Measurements from ENCODE around the gene PIP4P1.
A peak's percentile ranks its signal among the peaks of the same experiment; 100 is the strongest.
"Not testable (repeated sequence)": the region's sequence is repeated elsewhere in the genome, so short reads cannot be mapped to it uniquely, and the experiment has no call there.

Gene PIP4P1

DNA sequence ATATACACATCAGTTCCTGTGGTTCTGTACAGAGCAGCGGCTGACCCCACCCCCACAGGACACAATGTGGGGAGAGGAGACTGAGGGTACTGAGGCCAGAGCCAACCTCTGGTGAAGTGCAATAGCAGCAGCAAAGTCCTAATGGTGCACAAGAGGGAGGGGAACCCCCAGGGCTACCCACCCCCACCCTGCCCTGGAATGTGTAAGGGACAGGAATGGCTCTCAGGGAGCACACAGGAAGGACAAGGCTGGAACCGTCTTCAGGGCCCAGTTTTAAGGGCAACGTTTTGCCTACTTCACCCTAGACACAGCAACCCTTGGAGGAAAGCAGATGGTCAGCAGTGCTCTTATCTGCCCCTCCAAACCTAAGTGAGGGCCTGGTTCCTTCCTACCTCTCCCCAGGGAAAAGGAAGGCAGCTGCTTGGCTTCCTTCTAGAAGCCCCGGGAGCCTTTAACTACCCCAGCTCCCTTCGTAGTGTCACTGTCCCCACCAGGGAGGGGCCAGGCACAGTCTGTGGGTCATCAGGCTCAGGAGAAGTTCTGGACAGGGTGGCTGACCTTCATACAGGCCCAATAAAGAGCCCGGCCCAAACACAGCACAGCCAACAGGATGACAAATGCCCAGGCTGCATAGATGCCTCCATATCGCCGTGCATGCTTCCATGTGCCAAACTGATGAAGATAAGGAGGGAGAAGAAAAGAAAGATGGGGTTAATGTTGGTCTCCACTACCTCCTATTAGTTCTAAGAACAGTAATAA is 3.0 kb downstream of the PIP4P1 start:
- TF ChIP-seq PAX5 (IDR thresholded peaks at IDR 0.05; ENCODE audit: insufficient read depth, low read length, severe bottlenecking) (no peak), POLR2A (IDR thresholded peaks at IDR 0.05; ENCODE audit: low read depth, low read length) (peak; percentile 47; the same call in 1 of the 2 replicates), POU2F2 (IDR thresholded peaks at IDR 0.05; ENCODE audit: low read depth, low read length) (no peak), SPI1 (IDR thresholded peaks at IDR 0.05; ENCODE audit: low read depth, low read length) (no peak), POLR2AphosphoS5 (IDR thresholded peaks at IDR 0.05; ENCODE audit: low read depth, low read length) (peak; percentile 80), TAF1 (IDR thresholded peaks at IDR 0.05; ENCODE audit: low read depth, low read length) (no peak)
- DNase-seq (ENCODE audit: insufficient read length, low spot score), result no peak
- FAIRE-seq, result no peak

DNA sequence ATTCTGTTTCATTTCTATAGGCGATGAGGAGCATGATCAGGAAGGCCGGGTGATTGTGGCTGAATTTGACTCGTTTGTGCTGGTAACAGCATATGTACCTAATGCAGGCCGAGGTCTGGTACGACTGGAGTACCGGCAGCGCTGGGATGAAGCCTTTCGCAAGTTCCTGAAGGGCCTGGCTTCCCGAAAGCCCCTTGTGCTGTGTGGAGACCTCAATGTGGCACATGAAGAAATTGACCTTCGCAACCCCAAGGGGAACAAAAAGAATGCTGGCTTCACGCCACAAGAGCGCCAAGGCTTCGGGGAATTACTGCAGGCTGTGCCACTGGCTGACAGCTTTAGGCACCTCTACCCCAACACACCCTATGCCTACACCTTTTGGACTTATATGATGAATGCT is 4.3 kb downstream of the PIP4P1 start:
- FAIRE-seq (no peak), DNase-seq (ENCODE audit: insufficient read length, low spot score) (no peak)
- TF ChIP-seq POU2F2 (IDR thresholded peaks at IDR 0.05; ENCODE audit: low read depth, low read length), result 0 out of 2 replicates have a peak, but pooled peaks have one; percentile 15
- TF ChIP-seq PAX5 (IDR thresholded peaks at IDR 0.05; ENCODE audit: insufficient read depth, low read length, severe bottlenecking), result no peak
- TF ChIP-seq POLR2A (IDR thresholded peaks at IDR 0.05; ENCODE audit: low read depth, low read length), result peak; percentile 55
- TF ChIP-seq POLR2AphosphoS5 (IDR thresholded peaks at IDR 0.05; ENCODE audit: low read depth, low read length), result peak; percentile 18; the same call in 1 of the 2 replicates

DNA sequence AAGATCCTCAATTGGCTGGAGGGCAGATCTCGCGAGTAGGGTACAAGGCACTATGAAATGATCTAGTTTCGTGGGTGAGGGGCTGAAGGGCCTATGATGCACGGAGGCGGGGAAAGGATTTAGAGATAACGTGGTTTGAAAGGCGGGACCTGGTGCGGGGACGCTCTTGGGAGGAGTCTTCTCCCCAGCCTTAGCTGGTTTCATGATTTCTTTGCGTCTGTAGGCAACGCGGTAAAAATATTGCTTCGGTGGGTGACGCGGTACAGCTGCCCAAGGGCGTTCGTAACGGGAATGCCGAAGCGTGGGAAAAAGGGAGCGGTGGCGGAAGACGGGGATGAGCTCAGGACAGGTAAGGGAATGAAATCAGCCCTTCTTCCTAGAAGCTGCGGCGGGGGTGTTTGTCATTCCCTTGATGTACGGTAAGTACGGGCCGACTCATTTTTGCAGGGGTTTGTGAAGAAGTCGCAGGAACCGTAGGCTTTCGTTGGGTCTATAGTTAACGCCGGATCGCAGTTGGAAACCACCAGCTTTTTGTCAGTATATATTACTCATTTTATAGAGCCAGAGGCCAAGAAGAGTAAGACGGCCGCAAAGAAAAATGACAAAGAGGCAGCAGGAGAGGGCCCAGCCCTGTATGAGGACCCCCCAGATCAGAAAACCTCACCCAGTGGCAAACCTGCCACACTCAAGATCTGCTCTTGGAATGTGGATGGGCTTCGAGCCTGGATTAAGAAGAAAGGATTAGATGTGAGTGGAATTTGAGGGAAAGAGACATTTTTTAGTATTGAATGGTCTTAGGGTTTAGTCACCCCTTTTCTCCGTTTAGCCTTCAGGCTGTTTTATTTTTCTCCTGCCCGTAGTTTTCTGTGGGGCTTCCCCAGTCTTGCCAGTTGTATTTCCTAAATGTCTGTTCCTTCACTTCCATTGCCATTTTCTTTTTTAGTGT is 5.6 kb downstream of the PIP4P1 start:
- DNase-seq (ENCODE audit: insufficient read length, low spot score) (no peak), FAIRE-seq (no peak)
- no peak; the same call in 1 of the 2 replicates for TF ChIP-seq POU2F2 (IDR thresholded peaks at IDR 0.05; ENCODE audit: low read depth, low read length)
- TF ChIP-seq POLR2AphosphoS5 (IDR thresholded peaks at IDR 0.05; ENCODE audit: low read depth, low read length), result peak; percentile 58

DNA sequence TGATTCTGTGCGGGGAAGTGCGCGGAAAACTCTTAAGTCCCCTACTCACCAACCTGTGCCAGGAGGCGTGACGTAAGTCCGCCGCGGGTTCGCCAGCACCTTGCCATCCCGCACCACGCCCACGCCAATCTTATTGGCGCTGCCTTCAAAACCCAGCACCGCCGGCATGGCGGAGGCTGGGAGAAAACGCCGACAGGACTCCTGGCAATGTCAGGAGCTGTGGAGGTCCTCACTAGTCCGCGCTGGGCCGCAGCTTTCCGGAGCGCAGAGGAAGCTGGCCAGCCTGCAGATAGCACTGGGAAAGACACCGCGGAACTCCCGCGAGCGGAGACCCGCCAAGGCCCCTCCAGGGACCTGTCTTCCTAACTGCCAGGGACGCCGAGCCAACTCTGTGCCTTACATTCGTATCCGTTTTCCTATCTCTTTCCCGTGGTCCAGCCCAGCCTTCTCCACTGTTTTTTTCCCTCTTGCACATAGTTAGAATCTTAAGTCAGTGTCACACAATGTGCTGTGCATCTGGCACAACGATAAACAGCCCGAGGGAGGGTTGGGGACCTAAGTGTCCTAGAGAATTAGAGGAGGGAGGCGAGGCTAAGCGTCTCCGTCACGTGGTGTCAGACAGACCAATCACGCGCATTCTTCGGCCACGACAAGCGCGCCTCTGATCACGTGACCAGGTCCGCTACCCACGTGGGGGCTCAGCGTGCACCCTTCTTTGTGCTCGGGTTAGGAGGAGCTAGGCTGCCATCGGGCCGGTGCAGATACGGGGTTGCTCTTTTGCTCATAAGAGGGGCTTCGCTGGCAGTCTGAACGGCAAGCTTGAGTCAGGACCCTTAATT is 6.5 kb downstream of the PIP4P1 start, which contains the start of the genes APEX1 and OSGEP:
Gene APEX1 (plus strand): TSS at position 711 of the 839 bp plus-strand sequence. CDS start 420 bp downstream, outside the sequence.
Gene OSGEP (minus strand): TSS at position 297 of the 839 bp plus-strand sequence. CDS start 129 bp downstream, at position 168.
- DNase-seq (ENCODE audit: insufficient read length, low spot score), result peak; percentile 85

DNA sequence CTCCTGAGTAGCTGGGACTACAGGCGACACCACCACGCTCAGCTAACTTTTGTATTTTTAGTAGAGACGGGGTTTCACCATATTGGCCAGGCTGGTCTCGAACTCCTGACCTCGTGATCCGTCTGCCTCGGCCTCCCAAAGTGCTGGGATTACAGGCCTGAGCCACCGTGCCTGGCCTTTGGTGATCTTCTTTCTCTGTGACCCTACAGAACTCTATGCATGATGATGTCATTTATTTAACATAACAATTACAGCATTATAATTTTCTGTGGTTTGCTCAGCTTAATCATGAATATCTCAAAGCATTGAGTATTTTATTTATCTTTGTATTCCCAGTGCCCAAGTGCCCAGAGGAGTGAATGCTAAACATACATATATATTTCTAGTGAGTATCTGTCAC is 8.4 kb downstream of the PIP4P1 start:
- not testable (repeated sequence) for FAIRE-seq; DNase-seq (ENCODE audit: insufficient read length, low spot score)

More for the DNA sequence above, 6.5 kb downstream of the PIP4P1 start, which contains the start of the genes APEX1 and OSGEP:
- peak; percentile 91 for TF ChIP-seq POLR2A (IDR thresholded peaks at IDR 0.05; ENCODE audit: low read depth, low read length)
- peak; percentile 19; the same call in 1 of the 2 replicates for TF ChIP-seq SPI1 (IDR thresholded peaks at IDR 0.05; ENCODE audit: low read depth, low read length)
- no peak for TF ChIP-seq PAX5 (IDR thresholded peaks at IDR 0.05; ENCODE audit: insufficient read depth, low read length, severe bottlenecking)
- peak; percentile 89 for TF ChIP-seq POLR2AphosphoS5 (IDR thresholded peaks at IDR 0.05; ENCODE audit: low read depth, low read length)
- TF ChIP-seq TAF1 (IDR thresholded peaks at IDR 0.05; ENCODE audit: low read depth, low read length), result peak; percentile 92
- TF ChIP-seq POU2F2 (IDR thresholded peaks at IDR 0.05; ENCODE audit: low read depth, low read length), result peak; percentile 60
- peak; percentile 99 for FAIRE-seq

DNA sequence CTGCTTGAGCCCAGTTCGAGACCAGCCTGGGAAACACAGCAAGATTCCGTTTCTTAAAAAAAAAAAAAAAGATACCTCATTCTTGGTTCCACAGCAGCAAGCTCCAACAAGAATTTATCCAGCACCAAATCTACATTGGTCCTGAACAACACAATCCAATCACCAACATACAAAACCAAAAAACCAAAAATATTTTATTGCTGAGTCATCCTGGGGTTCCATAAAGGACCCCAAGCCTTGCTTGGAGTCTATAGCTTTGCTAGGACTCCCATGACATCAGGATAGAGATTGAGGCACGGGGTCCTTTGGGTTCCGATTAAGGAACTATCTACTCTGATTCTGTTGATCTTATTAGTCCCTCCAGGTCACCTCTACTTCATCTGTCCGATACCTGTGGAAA is 14.3 kb downstream of the PIP4P1 start:
- no peak for DNase-seq (ENCODE audit: insufficient read length, low spot score)
- TF ChIP-seq POLR2AphosphoS5 (IDR thresholded peaks at IDR 0.05; ENCODE audit: low read depth, low read length) (no peak), POU2F2 (IDR thresholded peaks at IDR 0.05; ENCODE audit: low read depth, low read length) (no peak), SPI1 (IDR thresholded peaks at IDR 0.05; ENCODE audit: low read depth, low read length) (no peak), PAX5 (IDR thresholded peaks at IDR 0.05; ENCODE audit: insufficient read depth, low read length, severe bottlenecking) (no peak), TAF1 (IDR thresholded peaks at IDR 0.05; ENCODE audit: low read depth, low read length) (no peak), POLR2A (IDR thresholded peaks at IDR 0.05; ENCODE audit: low read depth, low read length) (no peak)
- no peak for FAIRE-seq

DNA sequence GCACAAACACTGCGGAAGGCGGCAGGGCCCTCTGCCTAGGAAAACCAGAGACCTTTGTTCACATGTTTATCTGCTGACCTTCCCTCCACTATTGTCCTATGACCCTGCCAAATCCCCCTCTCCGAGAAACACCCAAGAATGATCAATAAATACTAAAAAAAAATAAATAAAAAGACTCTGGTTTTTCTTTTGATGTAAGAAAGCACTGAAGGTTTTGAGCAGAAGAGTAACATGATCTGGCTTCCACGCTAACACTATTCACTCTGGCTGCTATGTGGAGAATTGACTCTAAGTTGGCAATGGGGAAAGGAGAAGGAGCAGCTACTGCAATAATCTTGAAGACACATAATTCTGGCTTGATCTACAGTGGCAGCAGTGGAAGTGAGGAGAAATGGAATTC is 17.6 kb downstream of the PIP4P1 start:
- not testable (repeated sequence) for FAIRE-seq

DNA sequence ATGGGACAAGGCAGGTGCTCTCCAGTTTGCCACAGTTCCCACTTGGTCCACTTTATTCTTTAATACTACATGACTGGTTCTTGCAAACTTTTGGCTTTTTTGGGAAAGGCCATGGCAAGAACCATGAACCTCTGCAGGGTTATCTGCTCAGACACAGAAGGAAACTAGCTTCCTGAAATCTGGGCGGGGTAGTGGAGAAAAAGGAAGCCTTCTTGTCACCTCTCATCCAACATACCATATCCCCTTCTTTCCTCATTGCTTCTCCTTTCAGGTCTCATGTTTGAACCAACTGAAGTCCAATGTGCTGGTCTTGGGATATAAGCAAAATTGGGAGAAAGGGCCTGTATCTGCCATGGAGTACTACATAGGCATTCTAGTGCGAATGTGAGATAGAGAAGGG is 19.8 kb downstream of the PIP4P1 start:
- TF ChIP-seq SPI1 (IDR thresholded peaks at IDR 0.05; ENCODE audit: low read depth, low read length) (no peak), TAF1 (IDR thresholded peaks at IDR 0.05; ENCODE audit: low read depth, low read length) (no peak), POLR2A (IDR thresholded peaks at IDR 0.05; ENCODE audit: low read depth, low read length) (no peak), PAX5 (IDR thresholded peaks at IDR 0.05; ENCODE audit: insufficient read depth, low read length, severe bottlenecking) (no peak), POU2F2 (IDR thresholded peaks at IDR 0.05; ENCODE audit: low read depth, low read length) (no peak), POLR2AphosphoS5 (IDR thresholded peaks at IDR 0.05; ENCODE audit: low read depth, low read length) (no peak)
- FAIRE-seq, result no peak
- no peak for DNase-seq (ENCODE audit: insufficient read length, low spot score)

More for the DNA sequence above, 17.6 kb downstream of the PIP4P1 start:
- not testable (repeated sequence) for DNase-seq (ENCODE audit: insufficient read length, low spot score)

DNA sequence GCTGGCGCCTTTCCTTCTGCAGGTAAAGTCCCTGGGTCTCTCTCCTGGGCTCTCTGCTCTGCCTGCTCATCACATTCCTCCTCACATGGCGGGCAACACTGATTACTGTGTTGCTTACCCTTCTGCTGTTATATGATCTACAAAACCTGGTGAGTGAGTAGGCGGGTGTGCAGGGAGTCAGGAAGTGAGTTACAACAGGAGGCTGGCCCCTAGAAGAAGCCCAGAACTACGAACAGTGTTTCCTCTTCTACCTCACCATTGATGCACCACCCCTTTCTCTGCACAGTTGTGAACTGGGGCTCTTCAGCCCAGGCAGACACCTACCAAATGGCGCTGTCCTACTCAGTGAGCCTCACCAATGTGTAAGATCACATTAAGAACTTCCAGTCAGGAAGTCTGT is 20.4 kb downstream of the PIP4P1 start:
- no peak for DNase-seq (ENCODE audit: insufficient read length, low spot score)
- no peak for FAIRE-seq
- no peak for TF ChIP-seq PAX5 (IDR thresholded peaks at IDR 0.05; ENCODE audit: insufficient read depth, low read length, severe bottlenecking)
- no peak for TF ChIP-seq SPI1 (IDR thresholded peaks at IDR 0.05; ENCODE audit: low read depth, low read length)
- no peak for TF ChIP-seq TAF1 (IDR thresholded peaks at IDR 0.05; ENCODE audit: low read depth, low read length)
- TF ChIP-seq POLR2AphosphoS5 (IDR thresholded peaks at IDR 0.05; ENCODE audit: low read depth, low read length), result no peak
- TF ChIP-seq POLR2A (IDR thresholded peaks at IDR 0.05; ENCODE audit: low read depth, low read length), result no peak
- no peak for TF ChIP-seq POU2F2 (IDR thresholded peaks at IDR 0.05; ENCODE audit: low read depth, low read length)
